Tibial artery (tissue), 4 donors: Measurements from ENCODE around the gene FNBP1.
"Not testable (repeated sequence)": the region's sequence is repeated elsewhere in the genome, so short reads cannot be mapped to it uniquely, and the experiment has no call there.

Experiments used
- DNase-seq, 2 donors: peaks; one replicate each; pipeline ENCODE4 v3.0.0-alpha.2; 2019
- H3K27ac ChIP-seq, 2 donors: fragments of 200-600 bp; sonication (generic) in 1 of 2; 1 replicate in 1 of 2; 2 replicates in 1 of 2; pipeline ENCODE4 v1.5.1; 2018 to 2019; ENCODE audit warnings: mild to moderate bottlenecking in 1 of 2
- H3K27me3 ChIP-seq, 2 donors: fragments of 200-600 bp; sonication (generic) in 1 of 2; one replicate each; pipeline versions ENCODE4 v1.5.1 to v1.6.0; 2016 to 2019
- H3K36me3 ChIP-seq, 3 donors: fragments of 200-600 bp; sonication (generic) in 2 of 3; one replicate each; pipeline ENCODE4 v1.5.1; 2016 to 2019; ENCODE audit warnings: mild to moderate bottlenecking in 2 of 3
- H3K4me1 ChIP-seq, 4 donors: fragments of 200-600 bp; sonication (generic) in 2 of 4; 1 replicate in 3 of 4; 2 replicates in 1 of 4; pipeline ENCODE4 v1.5.1; 2016 to 2019
- H3K4me3 ChIP-seq, 2 donors: fragments of 200-600 bp; sonication (generic) in 1 of 2; 1 replicate in 1 of 2; 2 replicates in 1 of 2; pipeline ENCODE4 v1.5.1; 2018 to 2019; ENCODE audit warnings: mild to moderate bottlenecking in 2 of 2
- H3K9me3 ChIP-seq, 3 donors: fragments of 200-600 bp; sonication (generic) in 1 of 3; one replicate each; pipeline ENCODE4 v1.5.1; 2016 to 2019
- CTCF ChIP-seq, 2 experiments: fragments of 200-600 bp in 1 of 2; fragments of 450-650 bp in 1 of 2; IDR thresholded peaks; one replicate each; pipeline ENCODE4 v1.5.1; 2017 to 2019; ENCODE audit warnings: antibody characterized with exemption in 2 of 2, mild to moderate bottlenecking in 1 of 2, moderate library complexity in 1 of 2
- intact Hi-C: fragments of 100-400 bp; cut with DNase I; formaldehyde crosslinking; loops from one replicate; pipeline ENCODE4 v1.15.0; 2023; ENCODE audit warnings: low total_unique reads

FNBP1 gene

DNA sequence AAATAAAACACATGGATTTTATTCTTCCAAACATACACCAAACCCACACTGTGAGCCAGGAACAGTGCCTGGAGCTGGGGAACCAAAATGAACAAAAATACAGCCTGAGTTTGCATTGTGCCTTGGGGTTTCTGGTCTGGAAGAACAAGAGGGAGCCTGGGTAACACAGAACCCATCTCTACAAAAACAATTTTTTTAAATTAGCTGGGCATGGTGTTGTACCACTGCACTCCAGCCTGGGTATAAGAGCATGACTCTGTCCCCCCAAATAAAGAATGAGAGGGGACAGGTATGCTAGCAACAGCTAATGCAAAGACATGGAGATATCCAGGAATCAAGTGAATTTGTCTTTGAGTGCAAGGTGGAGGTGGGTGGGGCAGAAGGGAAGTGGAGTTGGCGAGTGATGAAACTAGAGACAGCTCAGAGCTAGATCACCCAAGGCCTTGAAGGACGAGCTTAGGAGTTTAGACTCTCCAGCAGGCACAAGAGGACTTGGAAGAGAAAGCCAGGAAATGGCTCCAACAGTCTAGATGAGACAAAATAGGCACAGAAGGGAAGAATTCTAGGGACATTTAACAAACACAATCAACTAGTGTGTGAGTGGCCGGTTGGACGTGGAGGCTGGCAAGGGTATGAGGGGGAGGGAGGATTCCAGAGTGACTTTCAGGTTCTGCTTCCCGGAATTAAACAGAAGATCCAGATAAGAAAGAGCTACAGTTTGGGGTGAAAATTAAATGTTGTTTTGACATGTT is 47.4 kb downstream of the FNBP1 start:
- intact Hi-C loops: no loop called here
- DNase-seq: no peak
- TF ChIP-seq CTCF (IDR thresholded peaks at IDR 0.05): no peak
- Histone ChIP-seq H3K27me3 (no peaks in the 10 kb centered on the region), H3K4me3 (no peak overlapping the region), H3K9me3 (no peaks in the 10 kb centered on the region), H3K36me3 (no peaks in the 10 kb centered on the region), H3K27ac (peak overlapping the region; percentile 53 to 73), H3K4me1 (peaks cover 0 to 78% (median 15%) of the 10 kb centered on the region in 4 donors)

DNA sequence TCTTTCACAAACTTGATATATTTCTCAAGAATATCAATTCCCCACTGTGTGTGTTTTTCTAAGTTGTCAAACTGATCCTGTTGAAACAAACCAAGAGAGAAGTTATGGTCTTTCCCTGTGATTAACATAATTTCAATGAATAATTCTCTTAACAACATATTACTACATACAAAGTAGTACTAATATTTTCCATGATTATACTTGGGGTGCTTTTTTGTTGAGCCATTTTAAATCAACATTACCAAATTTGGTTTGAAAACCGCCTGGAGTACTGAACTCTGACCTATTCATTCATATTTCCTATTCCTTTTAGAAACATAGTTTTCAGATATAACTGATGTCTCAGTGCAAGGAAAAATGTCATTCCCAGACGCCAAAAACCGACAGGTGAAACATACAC is 48.1 kb downstream of the FNBP1 start:
- Histone ChIP-seq H3K27me3 (no peaks in the 10 kb centered on the region), H3K27ac (peak overlapping the region; percentile 53 to 73), H3K36me3 (no peaks in the 10 kb centered on the region), H3K4me1 (peaks cover 4 to 85% (median 21%) of the 10 kb centered on the region in 4 donors), H3K9me3 (no peaks in the 10 kb centered on the region), H3K4me3 (no peak overlapping the region)
- no peak for DNase-seq
- no peak for TF ChIP-seq CTCF (IDR thresholded peaks at IDR 0.05)
- intact Hi-C loops: no loop called here

GRCh38 chr9:129991139-129991538 is 51.9 kb downstream of the FNBP1 start:
- H3K4me1 ChIP-seq: peaks cover 4 to 59% (median 22%) of the 10 kb centered on the region in 4 donors
- H3K36me3 ChIP-seq, H3K9me3 ChIP-seq, H3K27me3 ChIP-seq, H3K27ac ChIP-seq, intact Hi-C loops, H3K4me3 ChIP-seq, DNase-seq: not testable (repeated sequence)

DNA sequence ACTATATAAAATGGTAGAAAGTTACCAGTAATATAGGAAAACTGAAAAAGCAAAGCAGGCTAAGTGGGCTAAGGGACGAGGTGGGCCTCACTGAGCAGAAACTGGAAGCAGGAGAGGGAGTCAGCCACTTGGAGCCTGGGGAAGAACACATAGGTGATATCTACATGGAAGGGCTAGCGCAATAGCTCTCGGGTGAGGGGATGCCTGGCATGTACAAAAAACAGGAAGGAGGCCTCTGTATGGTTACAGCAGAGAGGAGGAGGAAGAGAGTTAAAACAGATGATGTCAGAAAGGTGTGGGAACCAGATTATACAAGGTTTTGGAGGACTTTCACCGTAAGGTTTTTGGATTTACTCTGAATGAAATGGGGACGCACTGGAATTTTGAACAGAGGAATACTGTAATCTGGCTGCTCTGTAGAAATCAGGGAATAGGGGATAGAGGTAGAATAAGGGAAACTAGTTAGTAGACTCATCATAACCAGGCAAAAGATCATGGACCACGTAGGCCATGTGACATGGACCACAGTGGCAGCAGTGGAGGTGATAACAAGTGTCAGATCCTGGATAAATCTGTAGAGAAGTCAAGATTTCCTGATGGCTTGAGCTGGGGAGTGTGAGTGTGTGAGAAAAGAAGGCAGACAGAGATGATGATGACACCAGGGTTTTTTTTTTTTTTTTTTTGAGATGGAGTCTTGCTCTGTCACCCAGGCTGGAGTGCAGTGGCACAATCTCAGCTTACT is 52.5 kb downstream of the FNBP1 start:
- H3K4me1 ChIP-seq: peaks cover 4 to 52% (median 16%) of the 10 kb centered on the region in 4 donors
- no peak overlapping the region for H3K4me3 ChIP-seq
- H3K9me3 ChIP-seq: no peaks in the 10 kb centered on the region
- H3K27me3 ChIP-seq: no peaks in the 10 kb centered on the region
- no peak overlapping the region for H3K27ac ChIP-seq
- peak in 1 of 2 donors; percentile 17 for DNase-seq
- H3K36me3 ChIP-seq: no peaks in the 10 kb centered on the region
- no peak for TF ChIP-seq CTCF (IDR thresholded peaks at IDR 0.05)
- intact Hi-C loops: no loop called here

DNA sequence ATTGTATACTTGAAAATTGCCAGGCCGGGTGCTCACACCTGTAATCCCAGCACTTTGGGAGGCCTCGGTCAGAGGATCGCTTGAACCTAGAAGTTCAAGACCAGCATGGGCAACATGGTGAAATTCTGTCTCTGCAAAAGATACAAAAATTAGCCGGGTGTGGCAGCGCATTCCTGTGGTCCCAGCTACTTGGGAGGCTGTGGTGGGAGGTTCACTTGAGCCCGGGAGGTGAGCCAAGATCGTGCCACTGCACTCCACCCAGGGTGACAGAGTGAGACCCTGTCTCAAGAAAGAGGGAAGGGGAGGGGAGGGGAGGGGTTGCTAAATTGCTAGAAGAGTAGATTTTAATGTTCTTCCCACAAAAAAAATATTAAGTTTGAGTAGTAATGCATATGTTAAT is 53.2 kb downstream of the FNBP1 start:
- Histone ChIP-seq H3K4me3 (no peak overlapping the region), H3K27ac (peak overlapping the region in 1 of 2 donors; percentile 1), H3K36me3 (peaks cover 0 to 4% (median 0%) of the 10 kb centered on the region in 3 donors), H3K9me3 (no peaks in the 10 kb centered on the region), H3K4me1 (peaks cover 4 to 45% (median 11%) of the 10 kb centered on the region in 4 donors), H3K27me3 (no peaks in the 10 kb centered on the region)
- intact Hi-C loops: no loop called here
- no peak for TF ChIP-seq CTCF (IDR thresholded peaks at IDR 0.05)
- peak in 1 of 2 donors; percentile 31 for DNase-seq

DNA sequence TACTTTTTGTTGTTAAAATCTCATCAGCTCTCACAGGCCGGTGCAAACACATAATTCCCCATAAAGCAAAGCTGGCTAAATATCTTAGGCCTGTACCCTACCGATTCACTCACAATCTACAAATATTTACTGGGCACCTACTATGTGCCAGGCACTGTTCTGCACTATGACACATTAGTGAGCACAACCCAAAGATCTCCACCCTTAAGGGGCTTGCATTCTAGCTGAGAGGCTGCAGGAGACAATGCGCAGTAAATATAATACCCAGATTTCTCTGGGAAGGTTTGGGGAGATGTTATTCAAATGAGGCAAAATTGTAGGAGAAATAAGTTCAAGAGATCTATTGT is 53.7 kb downstream of the FNBP1 start:
- intact Hi-C loops: no loop called here
- TF ChIP-seq CTCF (IDR thresholded peaks at IDR 0.05): no peak
- H3K4me3 ChIP-seq: no peak overlapping the region
- no peaks in the 10 kb centered on the region for H3K27me3 ChIP-seq
- peak overlapping the region in 1 of 2 donors; percentile 1 for H3K27ac ChIP-seq
- peaks cover 4 to 44% (median 11%) of the 10 kb centered on the region in 4 donors for H3K4me1 ChIP-seq
- peaks cover 0 to 4% (median 0%) of the 10 kb centered on the region in 3 donors for H3K36me3 ChIP-seq
- H3K9me3 ChIP-seq: no peaks in the 10 kb centered on the region
- peak in 1 of 2 donors; percentile 7 for DNase-seq
